NCI-H446 (cell line): ENCODE measurements around the gene IGHMBP2.

Source experiments
- DNase-seq, 2 experiments: peaks; one replicate each; lab custom pipeline; 2025; lab: John Stamatoyannopoulos, UW

IGHMBP2 gene

DNA sequence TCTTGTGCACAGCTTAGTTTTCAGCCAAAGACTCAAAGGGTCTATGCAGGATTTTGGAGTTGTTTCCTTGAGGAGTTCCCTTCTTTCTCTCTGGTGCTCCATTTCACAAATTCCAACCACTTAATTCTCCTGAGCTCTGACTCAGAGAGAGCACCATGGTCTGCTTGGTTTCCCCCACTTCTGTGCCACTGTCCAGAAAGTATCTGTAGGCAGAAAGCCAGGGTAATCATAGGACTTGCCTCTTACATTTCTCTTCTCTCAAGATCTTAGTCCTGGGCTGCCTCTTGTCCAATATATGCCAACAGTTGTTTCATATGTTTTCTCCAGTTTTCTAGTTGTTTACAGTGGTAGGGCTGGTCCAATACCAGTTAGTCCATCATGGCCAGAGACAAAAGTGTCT is 83.5 kb downstream of the IGHMBP2 start:
- DNase-seq = no peak

GRCh38 chr11:68988491-68988890 is 84.8 kb downstream of the IGHMBP2 start:
- DNase-seq = no peak
